Renal cortex interstitium (tissue), 3 donors: Measurements from ENCODE around the gene ZNF717. TPM values are rescaled to one million over a fixed set of nuclear protein-coding genes. Genes with fewer than 3 reads are reported as not detected.

Experiments used
- polyA plus RNA-seq, 3 donors: library from polyadenylated mRNA; unstranded; fragments of 120-200 nt; gene quantifications; one replicate each; pipeline ENCODE4 v1.2.1, GENCODE V29; 2013; ENCODE audit not compliant: insufficient read length in 3 of 3

Gene ZNF717
- polyA plus RNA-seq, 3 donors: 17.1 to 23.6 (median 19.8) TPM

Other genes starting within 250 kb of the ZNF717 start
- gene FRG2C, start 121.2 kb downstream of the ZNF717 start, polyA plus RNA-seq: under 1 TPM in 1 of 3 donors, not detected in 2; 0.18 TPM